CD4-positive, alpha-beta T cell treated with Interleukin-15 for 1 hour (primary cell): ENCODE measurements around the gene GLB1L2.
"Not testable (repeated sequence)": the region's sequence is repeated elsewhere in the genome, so short reads cannot be mapped to it uniquely, and the experiment has no call there.

ENCODE experiments used
- DNase-seq: peaks from one replicate; pipeline ENCODE4 v3.0.0-alpha.2; 2020

GLB1L2 gene, protein sequence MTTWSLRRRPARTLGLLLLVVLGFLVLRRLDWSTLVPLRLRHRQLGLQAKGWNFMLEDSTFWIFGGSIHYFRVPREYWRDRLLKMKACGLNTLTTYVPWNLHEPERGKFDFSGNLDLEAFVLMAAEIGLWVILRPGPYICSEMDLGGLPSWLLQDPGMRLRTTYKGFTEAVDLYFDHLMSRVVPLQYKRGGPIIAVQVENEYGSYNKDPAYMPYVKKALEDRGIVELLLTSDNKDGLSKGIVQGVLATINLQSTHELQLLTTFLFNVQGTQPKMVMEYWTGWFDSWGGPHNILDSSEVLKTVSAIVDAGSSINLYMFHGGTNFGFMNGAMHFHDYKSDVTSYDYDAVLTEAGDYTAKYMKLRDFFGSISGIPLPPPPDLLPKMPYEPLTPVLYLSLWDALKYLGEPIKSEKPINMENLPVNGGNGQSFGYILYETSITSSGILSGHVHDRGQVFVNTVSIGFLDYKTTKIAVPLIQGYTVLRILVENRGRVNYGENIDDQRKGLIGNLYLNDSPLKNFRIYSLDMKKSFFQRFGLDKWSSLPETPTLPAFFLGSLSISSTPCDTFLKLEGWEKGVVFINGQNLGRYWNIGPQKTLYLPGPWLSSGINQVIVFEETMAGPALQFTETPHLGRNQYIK

DNA sequence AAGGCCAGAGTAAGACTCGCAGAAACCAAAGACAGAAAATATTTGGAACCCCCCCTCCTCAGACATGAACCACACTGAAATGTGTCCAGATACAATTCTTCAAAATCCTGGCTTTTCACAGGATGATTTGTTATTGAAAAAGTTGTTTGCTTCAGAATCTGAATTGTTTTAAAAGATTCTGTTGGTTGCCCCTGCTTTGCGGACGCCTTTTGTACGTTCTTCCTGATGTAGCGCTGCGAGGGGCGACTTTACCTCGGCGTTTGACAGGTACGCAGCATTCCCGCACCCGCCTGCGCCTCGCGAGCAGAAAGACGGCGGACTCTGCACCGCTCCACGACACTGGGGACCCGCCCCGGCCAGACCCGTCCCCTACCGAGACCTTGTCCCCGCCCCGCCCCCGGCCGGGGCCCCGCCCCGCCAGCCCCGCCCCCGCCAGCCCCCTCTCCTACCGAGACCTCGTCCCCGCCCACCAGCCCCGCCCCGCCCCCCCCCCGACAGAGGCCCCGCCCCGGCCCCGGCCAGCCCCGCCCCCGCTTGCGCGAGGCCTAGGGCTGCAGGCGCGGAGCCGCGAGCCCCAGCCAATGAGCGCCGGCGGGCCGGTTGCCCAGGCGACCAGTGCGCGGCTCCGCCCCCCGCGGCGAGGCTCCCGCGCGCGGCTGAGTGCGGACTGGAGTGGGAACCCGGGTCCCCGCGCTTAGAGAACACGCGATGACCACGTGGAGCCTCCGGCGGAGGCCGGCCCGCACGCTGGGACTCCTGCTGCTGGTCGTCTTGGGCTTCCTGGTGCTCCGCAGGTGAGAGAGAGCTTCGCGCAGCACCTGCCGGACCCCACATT, at the start of gene GLB1L2:
Gene GLB1L2 (plus strand): TSS at position 635 of the 835 bp plus-strand sequence. CDS start 74 bp downstream, at position 709.
- DNase-seq: peak; percentile 85

DNA sequence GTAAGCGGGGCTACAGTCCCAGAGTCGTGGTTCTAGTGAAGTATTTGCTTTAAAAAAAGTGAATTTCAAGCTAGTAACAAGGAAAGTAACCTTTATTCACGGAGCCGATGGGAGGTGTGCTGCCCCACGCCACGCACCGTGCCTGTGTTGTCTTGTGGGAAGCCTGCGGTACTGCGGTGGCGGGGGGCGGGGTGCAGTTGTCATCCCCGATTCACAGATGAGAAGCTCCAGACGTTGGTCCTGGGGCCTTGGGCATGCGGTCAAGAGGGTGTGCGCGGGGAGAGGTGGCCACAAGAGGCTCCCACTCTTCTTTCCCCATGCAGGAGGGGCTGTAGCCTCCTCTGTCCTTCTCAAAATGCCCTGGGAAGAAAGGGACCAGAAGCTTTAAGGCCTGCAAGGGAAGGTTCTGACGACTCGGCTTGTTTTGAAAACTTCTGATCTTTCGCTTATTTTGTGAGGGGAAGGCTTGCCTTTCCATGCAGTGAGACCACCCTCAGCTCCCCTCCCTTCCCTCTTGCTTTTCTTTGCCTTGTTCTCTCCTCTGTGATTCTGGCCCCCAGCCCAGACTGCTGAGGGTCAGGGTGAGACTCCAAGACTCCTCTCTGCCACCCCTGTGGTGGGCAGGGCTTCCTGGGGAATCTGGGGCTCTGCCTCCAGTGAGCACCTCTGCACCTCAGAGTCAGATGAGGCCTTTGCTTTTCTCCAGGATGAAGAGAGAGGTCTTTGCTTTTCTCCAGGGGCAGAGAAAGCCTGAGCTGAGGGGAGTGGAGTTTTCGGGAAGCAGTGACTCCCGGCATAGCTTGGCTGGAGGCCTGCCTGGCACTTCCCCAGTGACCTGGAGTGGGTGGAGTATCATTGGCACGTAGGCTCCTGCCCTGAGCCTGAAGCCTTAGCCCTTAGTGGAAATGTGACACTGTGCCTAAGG, 49.4 kb upstream of the GLB1L2 start:
- DNase-seq: no peak

DNA sequence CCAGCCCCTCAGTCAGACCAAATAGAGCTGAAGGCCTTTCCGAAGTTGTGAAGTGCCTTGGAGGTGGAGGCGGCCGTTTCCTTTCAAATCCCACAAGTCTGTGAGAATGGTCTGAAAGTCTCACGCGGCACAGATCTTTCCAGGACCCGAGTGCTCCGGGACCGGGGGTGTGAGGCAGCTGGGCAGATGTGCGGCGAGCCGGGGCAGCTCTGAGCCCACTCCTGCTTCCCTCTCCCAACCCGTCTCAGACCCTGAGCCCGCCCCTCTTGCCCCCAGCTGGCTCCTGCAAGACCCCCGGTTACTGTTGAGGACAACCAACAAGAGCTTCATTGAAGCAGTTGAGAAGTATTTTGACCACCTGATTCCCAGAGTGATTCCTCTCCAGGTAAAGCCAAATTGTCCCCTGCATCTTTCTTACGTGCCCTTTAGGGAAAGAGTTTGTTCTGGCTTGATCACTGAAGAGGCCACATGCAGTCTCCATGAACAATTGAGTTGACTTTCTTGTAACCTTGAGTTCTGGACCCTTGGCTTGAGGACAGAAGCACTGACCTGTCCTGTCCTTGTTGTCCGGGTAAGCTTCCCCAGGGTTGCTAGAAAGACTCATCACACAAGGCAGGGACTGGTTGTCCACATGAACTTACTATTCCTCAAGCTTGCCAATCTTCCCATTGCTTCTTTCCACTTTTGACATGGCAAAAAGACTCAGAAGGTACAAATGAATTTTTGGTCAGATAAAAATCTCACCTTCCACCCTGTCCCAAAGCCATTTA, 48.1 kb upstream of the GLB1L2 start:
- DNase-seq: no peak

DNA sequence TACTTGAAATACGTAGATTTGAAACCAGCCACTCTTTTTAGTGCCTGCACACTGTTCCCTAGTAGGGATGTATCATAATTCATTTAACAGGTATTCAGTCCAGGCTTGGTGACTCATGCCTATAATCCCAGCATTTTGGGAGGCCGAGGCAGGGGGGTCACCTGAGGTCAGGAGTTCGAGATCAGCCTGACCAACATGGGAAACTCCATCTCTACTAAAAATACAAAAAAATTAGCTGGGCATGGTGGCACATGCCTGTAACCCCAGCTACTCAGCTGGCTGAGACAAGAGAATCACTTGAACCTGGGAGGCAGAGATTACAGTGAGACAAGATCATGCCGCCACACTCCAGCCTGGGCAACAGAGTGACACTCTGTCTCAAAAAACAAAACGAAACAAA, 47.4 kb upstream of the GLB1L2 start:
- not testable (repeated sequence) for DNase-seq

DNA sequence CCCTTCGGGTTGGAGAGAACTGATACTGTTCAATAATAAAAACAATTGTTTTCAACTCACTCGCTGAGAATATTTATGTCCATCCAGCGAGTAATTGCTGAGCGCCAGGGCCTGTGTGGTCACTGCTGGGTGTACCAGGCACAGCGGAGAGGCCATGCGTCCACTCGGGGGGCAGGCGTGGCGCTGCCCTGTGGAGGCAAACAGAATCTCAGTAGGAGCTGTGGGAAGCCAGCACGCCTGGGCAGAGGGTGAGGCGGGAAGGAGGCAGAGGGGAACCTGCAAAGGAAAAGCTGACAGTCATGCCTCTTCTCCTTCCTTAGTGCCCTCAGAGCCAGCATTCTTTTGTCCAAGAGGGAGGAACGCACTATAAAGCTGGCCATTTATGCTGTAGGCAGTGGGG, 44.2 kb upstream of the GLB1L2 start:
- DNase-seq: no peak

DNA sequence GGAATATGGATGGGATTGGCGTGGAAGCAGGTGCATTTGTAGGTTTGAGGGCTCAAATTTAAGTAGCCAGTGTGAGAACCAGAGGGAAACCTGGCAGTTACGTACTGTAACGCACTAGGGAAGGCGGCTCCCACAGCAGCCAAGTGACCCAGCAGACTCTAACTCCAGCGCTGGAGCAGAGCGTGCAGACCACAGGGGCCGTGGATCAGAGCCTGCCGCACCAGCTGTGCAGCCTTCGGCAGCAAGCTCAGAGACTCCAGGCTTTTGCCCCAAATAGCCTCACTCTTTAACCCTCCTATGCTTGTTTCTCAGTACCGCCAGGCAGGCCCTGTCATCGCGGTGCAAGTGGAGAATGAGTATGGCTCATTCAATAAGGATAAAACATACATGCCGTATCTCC, 43.3 kb upstream of the GLB1L2 start:
- no peak for DNase-seq

DNA sequence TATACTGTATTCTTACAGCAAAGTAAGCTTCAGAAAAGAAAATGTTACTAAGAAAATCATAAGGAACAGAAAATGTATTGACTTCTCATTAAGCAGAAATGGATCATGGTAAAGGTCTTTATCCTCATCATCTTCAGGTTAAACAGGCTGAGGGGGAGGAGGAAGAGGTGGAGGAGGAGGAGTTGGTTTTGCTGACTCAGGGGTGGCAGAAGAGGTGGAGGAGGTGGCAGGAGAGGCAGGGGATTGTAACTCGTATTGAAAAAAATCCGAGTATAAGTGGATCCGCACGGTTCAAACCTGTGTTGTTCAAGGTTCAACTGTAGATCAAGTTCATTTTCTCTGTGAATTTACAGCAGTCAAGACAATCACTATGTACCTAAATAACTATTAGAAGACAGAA, 42.6 kb upstream of the GLB1L2 start:
- no peak for DNase-seq

DNA sequence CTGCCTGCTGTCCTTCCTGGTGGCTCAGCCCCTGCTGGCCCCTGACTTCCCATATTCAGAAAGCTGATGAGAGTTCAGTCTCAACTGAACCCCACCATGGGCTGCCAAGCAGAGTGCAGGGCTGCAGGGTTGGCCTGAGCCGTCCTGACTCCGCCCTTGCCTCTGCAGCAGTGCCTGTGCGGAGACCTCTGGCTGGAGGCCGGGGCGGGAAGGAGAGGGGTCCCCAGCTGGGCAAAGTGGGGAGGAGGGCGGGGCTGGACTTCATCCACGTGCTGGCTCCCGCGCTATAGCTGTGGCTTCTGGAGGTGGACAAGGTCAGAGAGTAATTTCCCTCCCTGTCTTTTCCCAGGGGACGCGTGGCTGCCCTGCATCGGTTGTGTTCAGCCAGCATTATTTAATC, 42.0 kb upstream of the GLB1L2 start:
- no peak for DNase-seq

DNA sequence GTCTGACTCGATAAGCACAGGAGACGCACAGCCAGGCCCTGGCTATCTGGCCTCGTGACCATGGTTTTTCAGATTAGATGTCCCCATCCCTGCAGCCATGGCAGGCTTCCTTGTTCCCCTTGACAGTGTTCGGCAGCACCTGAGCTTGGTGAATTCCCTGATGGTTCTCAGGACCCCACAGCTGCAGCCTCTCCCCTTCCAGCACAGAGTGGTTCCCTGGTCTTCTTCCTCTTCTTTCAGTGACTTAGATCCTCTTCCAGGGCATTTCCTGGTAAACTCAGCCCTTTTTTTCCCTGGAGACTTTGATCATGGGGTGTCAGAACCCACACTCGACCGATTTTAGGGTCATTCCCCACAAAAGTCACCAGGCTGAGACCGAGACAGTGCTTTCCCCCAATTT, 41.1 kb upstream of the GLB1L2 start:
- DNase-seq: no peak

DNA sequence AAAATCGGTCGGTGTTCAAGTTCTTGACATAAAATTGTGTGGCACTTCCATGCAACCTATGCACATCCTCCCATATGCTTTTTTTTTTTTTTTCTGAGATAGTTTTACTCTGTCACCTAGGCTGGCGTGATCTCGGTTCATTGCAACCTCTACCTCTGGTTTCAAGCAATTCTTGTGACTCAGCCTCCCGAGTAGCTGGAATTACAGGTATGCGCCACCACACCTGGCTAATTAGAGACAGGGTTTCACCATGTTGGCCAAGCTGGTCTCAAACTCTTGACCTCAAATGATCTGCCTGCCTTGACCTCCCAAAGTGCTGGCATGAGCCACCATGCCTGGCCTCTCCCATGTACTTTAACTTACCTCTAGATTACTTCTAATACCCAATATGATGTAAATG, 40.6 kb upstream of the GLB1L2 start:
- DNase-seq: no peak

DNA sequence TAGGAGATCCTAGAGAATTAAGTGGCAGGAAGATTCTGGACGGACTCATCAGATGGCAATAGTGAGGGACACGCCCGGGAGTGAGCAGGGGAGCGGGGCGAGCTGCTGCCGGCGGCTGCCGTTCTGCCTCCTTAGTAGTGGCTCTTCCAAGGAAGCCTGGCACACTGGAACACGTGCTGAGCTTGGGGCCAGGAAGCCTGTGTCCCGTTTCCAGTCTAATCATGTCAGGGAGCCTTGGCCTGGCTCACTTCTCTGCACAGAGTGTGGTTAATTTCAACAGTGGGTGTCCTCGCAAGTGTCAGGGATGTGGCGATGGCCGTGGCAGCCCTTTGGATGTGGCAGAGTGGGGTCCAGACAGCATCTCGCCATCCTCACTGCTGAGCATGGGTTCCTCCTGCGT, 39.1 kb upstream of the GLB1L2 start:
- DNase-seq: no peak

DNA sequence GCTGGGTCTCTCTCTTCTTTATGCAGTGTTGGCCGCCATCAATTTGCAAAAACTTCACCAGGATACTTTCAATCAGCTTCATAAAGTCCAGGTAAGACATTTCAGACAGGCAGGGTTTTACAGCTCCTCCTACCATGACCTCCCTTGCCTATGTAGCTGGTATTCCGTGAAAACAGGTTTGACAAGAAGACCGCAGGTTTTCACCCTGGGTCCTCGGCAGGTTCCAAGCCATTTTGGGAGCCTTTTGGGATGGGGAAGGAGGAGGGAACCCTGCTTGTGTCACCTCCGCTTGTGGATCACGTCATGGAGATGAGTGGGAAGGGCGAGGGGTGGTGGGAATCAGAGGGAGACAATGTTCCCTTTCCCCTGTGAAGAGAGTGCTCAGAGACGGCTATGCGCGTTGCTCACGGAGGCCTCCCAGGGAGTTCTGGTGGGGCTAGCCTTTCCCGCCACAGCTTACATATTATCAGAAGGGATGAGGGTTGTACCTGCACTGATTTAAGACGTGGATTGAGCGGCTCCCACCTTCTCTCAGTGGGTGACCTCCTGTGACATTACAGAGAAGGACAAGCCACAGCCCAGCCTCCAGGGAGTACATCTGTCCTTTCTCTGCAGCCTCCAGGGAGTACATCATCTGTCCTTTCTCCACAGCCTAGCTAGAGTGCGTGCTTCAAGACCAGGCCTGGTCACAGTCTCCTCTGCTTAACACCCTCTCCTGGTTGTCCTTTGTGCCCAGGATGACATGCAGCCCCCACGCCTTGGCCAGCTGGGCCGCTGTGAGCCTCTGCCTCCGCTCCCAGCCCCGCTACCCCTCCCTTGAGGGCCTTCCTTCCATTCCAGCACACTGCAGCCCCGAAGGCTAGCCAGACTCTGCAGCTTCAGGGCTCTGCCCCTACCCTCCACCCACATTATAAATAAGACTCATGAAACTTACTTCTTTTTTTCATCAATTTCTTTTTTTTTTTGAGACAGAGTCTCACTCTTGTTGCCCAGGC, 38.4 kb upstream of the GLB1L2 start:
- no peak for DNase-seq

DNA sequence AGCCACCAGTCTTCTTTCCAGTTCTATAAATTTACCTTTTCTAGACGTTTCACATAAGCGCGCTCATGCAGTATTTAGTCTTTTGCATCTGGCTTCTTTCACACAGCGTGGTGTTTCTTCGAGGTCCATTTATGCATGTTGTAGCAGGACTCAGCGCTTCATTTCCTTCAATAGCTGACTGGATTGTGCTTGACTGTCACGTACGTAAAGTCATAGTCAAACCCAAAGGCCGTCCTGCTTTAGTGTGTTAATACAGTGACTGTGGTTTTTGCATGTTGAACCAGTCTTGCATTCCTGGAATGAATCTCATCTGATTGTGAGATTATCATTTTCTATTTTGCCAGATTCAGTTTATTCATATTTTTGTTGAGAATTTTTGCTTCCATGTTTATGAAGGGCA, 37.1 kb upstream of the GLB1L2 start:
- no peak for DNase-seq

DNA sequence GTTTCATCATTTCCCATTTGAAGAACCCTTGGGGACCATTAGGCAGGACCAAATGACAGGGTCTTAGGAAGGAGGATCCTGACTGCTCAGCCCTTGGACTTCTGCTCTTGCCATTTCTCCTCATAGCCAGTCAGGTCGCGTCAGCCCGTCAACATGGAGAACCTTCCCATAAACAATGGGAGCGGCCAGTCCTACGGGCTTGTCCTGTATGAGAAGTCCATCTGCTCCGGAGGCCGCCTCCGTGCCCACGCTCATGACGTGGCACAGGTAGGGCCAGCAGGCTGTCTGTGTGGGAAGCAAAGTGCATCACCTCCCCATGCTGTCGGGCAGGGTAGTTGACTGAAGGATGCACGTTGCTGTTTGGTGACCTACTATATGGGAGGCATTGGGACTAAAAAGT, 19.6 kb upstream of the GLB1L2 start:
- no peak for DNase-seq

DNA sequence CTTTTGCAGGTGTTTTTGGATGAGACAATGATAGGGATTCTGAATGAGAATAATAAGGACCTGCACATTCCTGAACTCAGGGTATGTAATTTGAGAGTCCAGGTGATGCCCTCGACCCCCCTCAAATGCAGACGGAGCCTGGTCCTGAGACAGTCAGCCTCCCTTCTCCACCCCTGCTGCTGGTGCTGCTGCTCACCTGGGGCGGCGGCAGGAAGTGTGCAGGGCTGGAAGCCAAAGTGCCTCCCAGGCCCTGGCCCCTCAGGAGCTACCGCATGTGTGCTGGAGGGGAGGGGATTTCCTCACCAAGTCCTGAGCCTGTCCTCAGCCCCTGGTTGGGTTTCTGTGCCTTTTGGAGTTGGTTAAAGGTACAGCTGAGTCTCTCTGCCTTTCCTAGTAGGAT, 19.0 kb upstream of the GLB1L2 start:
- no peak for DNase-seq

DNA sequence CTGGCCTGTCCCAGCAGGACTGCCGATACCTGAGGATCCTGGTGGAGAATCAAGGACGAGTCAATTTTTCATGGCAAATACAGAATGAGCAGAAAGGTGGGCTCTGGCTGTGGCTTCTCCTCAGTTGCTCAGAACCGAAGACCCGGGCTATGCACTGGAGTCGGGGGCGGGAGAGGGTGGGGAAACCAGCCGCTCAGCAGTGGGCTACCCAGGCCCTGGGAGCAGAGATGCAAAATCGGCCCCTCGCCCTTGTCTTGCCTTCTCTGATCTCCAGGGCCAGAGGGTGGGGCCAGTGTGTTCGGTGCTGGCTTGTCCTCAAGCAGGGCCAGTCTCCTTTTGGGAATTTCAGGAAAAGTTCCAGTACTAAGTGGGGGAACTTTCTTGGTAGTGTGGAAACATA, 18.4 kb upstream of the GLB1L2 start:
- no peak for DNase-seq

DNA sequence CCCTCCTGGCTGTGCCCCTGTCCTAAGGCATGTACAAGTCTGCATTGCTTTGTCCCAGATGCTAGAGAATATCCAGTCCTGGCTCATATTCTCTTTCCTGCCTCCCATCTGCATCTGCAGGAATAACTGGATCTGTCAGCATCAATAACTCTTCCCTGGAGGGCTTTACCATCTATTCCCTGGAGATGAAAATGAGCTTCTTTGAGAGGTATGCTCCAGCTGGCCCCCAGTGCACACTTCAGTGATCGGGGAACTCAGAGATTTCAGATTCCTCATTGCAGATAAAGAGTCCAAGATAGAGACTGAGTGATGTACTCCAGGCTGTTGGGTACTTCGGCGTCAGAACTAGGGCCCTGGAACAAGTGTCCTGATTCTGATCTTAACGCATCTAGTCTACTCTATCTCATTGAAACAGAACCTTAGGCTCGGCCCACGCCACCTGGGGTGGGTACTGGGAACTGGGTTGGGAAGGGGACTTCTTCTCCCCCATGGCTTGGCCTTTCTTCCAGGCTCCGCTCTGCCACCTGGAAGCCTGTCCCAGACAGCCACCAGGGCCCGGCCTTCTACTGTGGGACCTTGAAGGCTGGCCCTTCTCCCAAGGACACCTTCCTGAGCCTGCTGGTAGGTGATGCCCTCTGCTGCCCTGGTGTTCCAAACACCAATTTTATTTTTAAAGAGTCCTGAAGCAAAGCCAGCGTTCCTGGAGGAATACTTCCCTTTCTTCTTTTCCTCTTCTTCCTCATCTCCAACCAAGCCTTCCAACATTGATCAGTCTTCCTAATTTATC, 17.8 kb upstream of the GLB1L2 start:
- no peak for DNase-seq

DNA sequence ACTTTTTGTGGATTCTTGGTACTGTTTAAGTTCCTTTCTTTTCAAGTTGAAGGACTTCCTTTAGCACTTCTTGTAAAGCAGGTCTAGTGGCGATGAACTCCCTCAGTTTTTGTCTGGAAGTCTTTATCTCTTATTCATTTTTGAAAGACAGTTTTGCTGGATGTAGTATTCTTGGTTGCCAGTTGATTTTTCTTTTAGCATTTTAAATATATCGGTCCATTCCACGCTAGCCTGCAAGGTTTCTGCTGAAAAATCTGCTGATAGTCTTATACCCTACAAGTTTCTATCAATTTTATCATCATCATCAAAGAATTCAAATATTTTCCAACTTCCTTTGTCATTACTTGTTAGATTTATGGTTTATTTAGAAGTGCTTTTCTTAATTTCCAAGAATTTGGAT, 14.7 kb upstream of the GLB1L2 start:
- DNase-seq: no peak

DNA sequence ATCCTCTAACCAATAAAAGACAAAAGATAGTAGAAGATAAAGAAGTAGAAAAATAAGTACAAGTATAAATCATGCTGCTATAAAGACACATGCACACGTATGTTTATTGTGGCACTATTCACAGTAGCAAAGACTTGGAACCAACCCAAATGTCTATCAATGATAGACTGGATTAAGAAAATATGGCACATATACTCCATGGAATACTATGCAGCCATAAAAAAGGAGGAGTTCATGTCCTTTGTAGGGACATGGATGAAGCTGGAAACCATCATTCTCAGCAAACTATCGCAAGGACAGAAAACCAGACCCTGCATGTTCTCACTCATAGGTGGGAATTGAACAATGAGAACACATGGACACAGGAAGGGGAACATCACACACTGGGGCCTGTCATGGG, 10.4 kb upstream of the GLB1L2 start:
- not testable (repeated sequence) for DNase-seq

DNA sequence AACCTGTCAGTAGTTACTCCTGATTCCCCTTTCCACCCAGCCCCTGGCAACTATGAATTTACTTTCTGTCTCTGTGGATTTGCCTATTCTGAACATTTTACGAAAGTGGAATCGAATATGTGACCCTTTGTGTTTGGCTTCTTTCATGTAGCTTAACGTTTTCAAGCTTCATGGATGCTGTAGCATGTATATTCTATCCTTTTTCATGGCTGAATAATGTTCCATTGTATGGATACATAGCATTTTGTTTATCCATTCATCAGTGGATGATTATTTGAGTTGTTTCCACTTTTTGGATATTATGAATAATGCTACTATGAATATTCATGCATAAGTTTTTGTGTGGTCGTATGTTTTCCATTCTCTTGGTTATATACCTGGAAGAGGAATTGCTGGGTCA, 9.2 kb upstream of the GLB1L2 start:
- DNase-seq: no peak
